OCI-LY1 (cell line): ENCODE data around the gene CHRD.

ENCODE experiments used
- H2AFZ ChIP-seq: fragments of 200-600 bp; sonication (generic), shearing (Covaris generic); 2 replicates; pipeline ENCODE4 v1.6.0; 2014; ENCODE audit warnings: antibody characterized with exemption, mild to moderate bottlenecking, low read length
- H3F3A ChIP-seq: fragments of 200-600 bp; sonication (generic), shearing (Covaris generic); 2 replicates; pipeline ENCODE4 v1.6.0; 2014; ENCODE audit warnings: mild to moderate bottlenecking, antibody characterized with exemption, low read length, moderate library complexity; ENCODE audit not compliant: insufficient read depth
- H3K27ac ChIP-seq: fragments of 200-600 bp; sonication (generic); 2 replicates; pipeline ENCODE4 v1.5.1; 2014; ENCODE audit warnings: low read length, mixed run types, mild to moderate bottlenecking, low read depth; ENCODE audit not compliant: poor library complexity, severe bottlenecking
- H3K27me3 ChIP-seq: fragments of 200-600 bp; sonication (generic); 2 replicates; pipeline ENCODE4 v1.6.0; 2014; ENCODE audit warnings: antibody characterized with exemption, mild to moderate bottlenecking, low read length, moderate library complexity; ENCODE audit not compliant: insufficient read depth
- H3K36me3 ChIP-seq: fragments of 200-600 bp; sonication (generic); 2 replicates; pipeline ENCODE4 v1.6.1; 2014; ENCODE audit warnings: mild to moderate bottlenecking, antibody characterized with exemption, low read length, moderate library complexity, mixed read lengths; ENCODE audit not compliant: insufficient read depth
- H3K4me1 ChIP-seq: fragments of 200-600 bp; sonication (generic); 2 replicates; pipeline ENCODE4 v1.5.1; 2014; ENCODE audit warnings: mild to moderate bottlenecking, low read length, moderate library complexity; ENCODE audit not compliant: insufficient read depth, severe bottlenecking
- H3K4me2 ChIP-seq: fragments of 200-600 bp; sonication (generic), shearing (Covaris generic); 2 replicates; pipeline ENCODE4 v1.6.1; 2014; ENCODE audit warnings: low read length
- H3K4me3 ChIP-seq: fragments of 200-600 bp; sonication (generic); 2 replicates; pipeline ENCODE4 v1.5.1; 2014; ENCODE audit warnings: low read length, low read depth, mild to moderate bottlenecking, mixed read lengths; ENCODE audit not compliant: poor library complexity, severe bottlenecking
- H3K79me2 ChIP-seq: fragments of 200-600 bp; shearing (Covaris generic); 2 replicates; pipeline ENCODE4 v1.6.1; 2016; ENCODE audit warnings: mixed run types, low read length, mixed read lengths; ENCODE audit not compliant: insufficient read depth
- H3K9ac ChIP-seq: fragments of 200-600 bp; sonication (generic), shearing (Covaris generic); 2 replicates; pipeline ENCODE4 v1.6.1; 2014; ENCODE audit warnings: mild to moderate bottlenecking, low read length, mixed read lengths
- H3K9me2 ChIP-seq: fragments of 200-600 bp; sonication (generic), shearing (Covaris generic); 2 replicates; pipeline ENCODE4 v1.6.1; 2014; ENCODE audit warnings: low read depth, mild to moderate bottlenecking, low read length, mixed read lengths
- H3K9me3 ChIP-seq: fragments of 200-600 bp; shearing (Covaris generic); 2 replicates; pipeline ENCODE4 v1.6.1; 2014; ENCODE audit warnings: low read length, mixed read lengths
- H4K20me1 ChIP-seq: fragments of 200-600 bp; sonication (generic), shearing (Covaris generic); 2 replicates; pipeline ENCODE4 v1.6.0; 2016; ENCODE audit warnings: mild to moderate bottlenecking, low read length; ENCODE audit not compliant: insufficient read depth
- EZH2 ChIP-seq: fragments of 200-600 bp; sonication (generic), shearing (Covaris generic); IDR thresholded peaks from 2 replicates; pipeline ENCODE4 v1.8.0; 2017; ENCODE audit warnings: borderline replicate concordance, mixed run types, mild to moderate bottlenecking, antibody characterized with exemption, low read length, moderate library complexity, mixed read lengths
- TF ChIP-seq, protein P1 (sequence below): fragments of 200-600 bp; sonication (generic), shearing (Covaris generic); IDR thresholded peaks from 2 replicates; pipeline ENCODE4 v1.5.1; 2017; ENCODE audit warnings: mild to moderate bottlenecking, antibody characterized with exemption, low read length, moderate library complexity, mixed read lengths

The CHRD gene

GRCh38 chr3:184341925-184342324 is 37.9 kb upstream of the CHRD start:
- Histone ChIP-seq H3K4me2 (no peak overlapping the region), H3F3A (no peaks in the 10 kb centered on the region), H4K20me1 (no peaks in the 10 kb centered on the region), H3K9me3 (no peaks in the 10 kb centered on the region), H3K4me1 (no peaks in the 10 kb centered on the region), H3K27ac (no peak overlapping the region), H3K79me2 (no peaks in the 10 kb centered on the region), H3K9me2 (no peaks in the 10 kb centered on the region), H2AFZ (no peak overlapping the region), H3K27me3 (no peaks in the 10 kb centered on the region; the same call in 1 of the 2 replicates), H3K9ac (no peak overlapping the region), H3K36me3 (no peaks in the 10 kb centered on the region; the same call in 1 of the 2 replicates), H3K4me3 (no peak overlapping the region)
- TF ChIP-seq, protein P1, sequence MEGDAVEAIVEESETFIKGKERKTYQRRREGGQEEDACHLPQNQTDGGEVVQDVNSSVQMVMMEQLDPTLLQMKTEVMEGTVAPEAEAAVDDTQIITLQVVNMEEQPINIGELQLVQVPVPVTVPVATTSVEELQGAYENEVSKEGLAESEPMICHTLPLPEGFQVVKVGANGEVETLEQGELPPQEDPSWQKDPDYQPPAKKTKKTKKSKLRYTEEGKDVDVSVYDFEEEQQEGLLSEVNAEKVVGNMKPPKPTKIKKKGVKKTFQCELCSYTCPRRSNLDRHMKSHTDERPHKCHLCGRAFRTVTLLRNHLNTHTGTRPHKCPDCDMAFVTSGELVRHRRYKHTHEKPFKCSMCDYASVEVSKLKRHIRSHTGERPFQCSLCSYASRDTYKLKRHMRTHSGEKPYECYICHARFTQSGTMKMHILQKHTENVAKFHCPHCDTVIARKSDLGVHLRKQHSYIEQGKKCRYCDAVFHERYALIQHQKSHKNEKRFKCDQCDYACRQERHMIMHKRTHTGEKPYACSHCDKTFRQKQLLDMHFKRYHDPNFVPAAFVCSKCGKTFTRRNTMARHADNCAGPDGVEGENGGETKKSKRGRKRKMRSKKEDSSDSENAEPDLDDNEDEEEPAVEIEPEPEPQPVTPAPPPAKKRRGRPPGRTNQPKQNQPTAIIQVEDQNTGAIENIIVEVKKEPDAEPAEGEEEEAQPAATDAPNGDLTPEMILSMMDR: no peak
- TF ChIP-seq EZH2: no peak

DNA sequence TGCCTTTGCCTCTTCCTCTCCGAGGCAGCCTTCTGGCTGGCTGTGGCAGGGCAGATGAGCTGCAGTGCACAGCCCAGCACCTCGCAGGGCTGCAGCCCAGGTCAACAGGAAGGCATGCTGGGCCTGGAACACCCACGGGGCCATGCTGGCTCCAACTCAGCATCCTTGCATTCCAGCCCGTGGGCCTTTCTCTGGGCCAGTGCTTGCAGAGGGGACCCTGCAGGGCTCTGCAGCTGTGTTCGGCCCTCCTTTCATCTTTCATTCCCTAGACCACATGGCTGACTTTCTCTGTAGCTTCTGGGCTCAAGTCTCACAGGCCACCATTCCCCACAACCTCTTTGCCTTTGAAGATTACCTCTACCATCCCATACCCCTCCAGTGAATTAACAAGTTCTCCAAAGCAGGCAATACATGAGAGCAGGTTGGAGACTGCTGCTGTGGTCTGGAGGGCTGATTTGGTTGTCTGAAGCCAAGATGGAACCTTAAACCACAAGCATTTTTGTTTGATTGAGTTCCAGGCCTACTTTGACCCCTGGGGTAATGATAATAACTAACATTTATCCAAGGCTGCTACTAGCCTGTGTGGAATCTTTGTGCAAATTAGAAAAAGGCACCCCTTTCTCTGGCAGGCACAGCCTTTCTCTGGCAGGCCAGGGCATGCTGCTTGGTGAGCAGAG is 36.5 kb upstream of the CHRD start:
- Histone ChIP-seq H3K27ac (no peak overlapping the region), H4K20me1 (no peaks in the 10 kb centered on the region), H3K4me2 (no peak overlapping the region), H3K9me2 (no peaks in the 10 kb centered on the region), H3K79me2 (no peaks in the 10 kb centered on the region), H3F3A (no peaks in the 10 kb centered on the region), H2AFZ (no peak overlapping the region), H3K4me1 (no peaks in the 10 kb centered on the region), H3K9me3 (no peaks in the 10 kb centered on the region), H3K4me3 (no peak overlapping the region), H3K36me3 (no peaks in the 10 kb centered on the region), H3K9ac (no peak overlapping the region), H3K27me3 (no peaks in the 10 kb centered on the region; the same call in 1 of the 2 replicates)
- TF ChIP-seq EZH2: no peak
- TF ChIP-seq, protein P1: no peak

GRCh38 chr3:184344579-184345316 is 35.1 kb upstream of the CHRD start:
- no peak for TF ChIP-seq EZH2
- TF ChIP-seq, protein P1: no peak
- Histone ChIP-seq H3F3A (no peaks in the 10 kb centered on the region), H3K4me3 (no peak overlapping the region), H3K9me2 (no peaks in the 10 kb centered on the region), H3K36me3 (no peaks in the 10 kb centered on the region), H3K9me3 (no peaks in the 10 kb centered on the region), H2AFZ (no peak overlapping the region), H4K20me1 (no peaks in the 10 kb centered on the region), H3K4me1 (no peaks in the 10 kb centered on the region), H3K27ac (no peak overlapping the region), H3K4me2 (no peak overlapping the region), H3K79me2 (no peaks in the 10 kb centered on the region), H3K27me3 (no peaks in the 10 kb centered on the region; the same call in 1 of the 2 replicates), H3K9ac (no peak overlapping the region)
